Stomach (tissue), 9 donors: ENCODE results near the gene FAM163B. TPM values are rescaled to one million over a fixed set of nuclear protein-coding genes. Genes with fewer than 3 reads are reported as not detected.

Experiments used
- DNase-seq, 2 donors: peaks; one replicate each; pipeline versions ENCODE4 v3.0.0 to v3.0.0-alpha.2; 2013 to 2019
- H3K27ac ChIP-seq, 5 donors: fragments of 200-600 bp in 4 of 5; sonication (generic) in 4 of 5; one replicate each; pipeline ENCODE4 v1.5.1; 2013 to 2019; ENCODE audit warnings: mild to moderate bottlenecking in 1 of 5, moderate library complexity in 1 of 5
- H3K27me3 ChIP-seq, 3 donors: fragments of 200-600 bp; sonication (generic); one replicate each; pipeline ENCODE4 v1.5.1; 2017 to 2019; ENCODE audit warnings: mixed run types in 1 of 3
- H3K36me3 ChIP-seq, 4 donors: fragments of 200-600 bp; sonication (generic); 1 replicate in 3 of 4; 2 replicates in 1 of 4; pipeline ENCODE4 v1.5.1; 2016 to 2019
- H3K4me1 ChIP-seq, 4 donors: fragments of 200-600 bp; sonication (generic); one replicate each; pipeline ENCODE4 v1.5.1; 2016 to 2019
- H3K4me3 ChIP-seq, 4 donors: fragments of 200-600 bp; sonication (generic) in 3 of 4; one replicate each; pipeline ENCODE4 v1.5.1; 2016 to 2019; ENCODE audit warnings: mild to moderate bottlenecking in 1 of 4
- H3K9me3 ChIP-seq, 4 donors: fragments of 200-600 bp; sonication (generic); one replicate each; pipeline ENCODE4 v1.5.1; 2016 to 2019
- EP300 ChIP-seq: sonication (generic); formaldehyde crosslinking; IDR thresholded peaks from one replicate; pipeline ENCODE4 v1.6.1; 2017; ENCODE audit warnings: antibody characterized with exemption
- POLR2A ChIP-seq, 4 donors: fragments of 450-650 bp; IDR thresholded peaks; one replicate each; pipeline ENCODE4 v1.6.1; 2016; ENCODE audit warnings: antibody characterized with exemption in 4 of 4, control low read depth in 2 of 4, mild to moderate bottlenecking in 1 of 4, moderate library complexity in 1 of 4
- POLR2AphosphoS5 ChIP-seq, 3 donors: sonication (generic); formaldehyde crosslinking; IDR thresholded peaks; one replicate each; pipeline ENCODE4 v1.6.1; 2016; ENCODE audit warnings: antibody characterized with exemption in 3 of 3
- WGBS, 5 donors: extraction: QIAGEN DNeasy Blood & Tissue Kit in 3 of 5; methylation state at CpG; one replicate each; pipeline versions ENCODE4 v1.1.5 to v1.1.7; 2013 to 2018; 5-methylcytosine and 5-hydroxymethylcytosine counted together
- intact Hi-C: fragments of 100-400 bp; cut with DNase I; formaldehyde crosslinking; loops from one replicate; pipeline ENCODE4 v1.15.1; 2023; ENCODE audit warnings: low total_unique reads
- polyA plus RNA-seq, 3 donors: library from polyadenylated mRNA; stranded (reverse); fragments of 200-250 nt; gene quantifications; one replicate each; pipeline ENCODE4 v1.2.3, GENCODE V29; 2013
- total RNA-seq, 5 donors: library from RNA; depleted of rRNA; stranded (reverse); fragments of >200 nt; gene quantifications; one replicate each; pipeline versions ENCODE4 v1.1.0 to v1.2.3, GENCODE V29; 2014 to 2016
- TF ChIP-seq, protein P1 (sequence below), 7 experiments: fragments of 450-650 bp in 4 of 7; fragments of 200-600 bp in 3 of 7; sonication (generic) in 3 of 7; IDR thresholded peaks; one replicate each; pipeline ENCODE4 v1.5.1; 2016 to 2019; ENCODE audit warnings: antibody characterized with exemption in 7 of 7, control low read depth in 2 of 7, mild to moderate bottlenecking in 1 of 7
- donor health status: healthy with polysubstance abuse.
- donor health status: Bipolar disorder and iron deficiency.
- donor health status: healthy.

Gene FAM163B
- total and polyA plus RNA-seq, 8 donors, result not detected

DNA sequence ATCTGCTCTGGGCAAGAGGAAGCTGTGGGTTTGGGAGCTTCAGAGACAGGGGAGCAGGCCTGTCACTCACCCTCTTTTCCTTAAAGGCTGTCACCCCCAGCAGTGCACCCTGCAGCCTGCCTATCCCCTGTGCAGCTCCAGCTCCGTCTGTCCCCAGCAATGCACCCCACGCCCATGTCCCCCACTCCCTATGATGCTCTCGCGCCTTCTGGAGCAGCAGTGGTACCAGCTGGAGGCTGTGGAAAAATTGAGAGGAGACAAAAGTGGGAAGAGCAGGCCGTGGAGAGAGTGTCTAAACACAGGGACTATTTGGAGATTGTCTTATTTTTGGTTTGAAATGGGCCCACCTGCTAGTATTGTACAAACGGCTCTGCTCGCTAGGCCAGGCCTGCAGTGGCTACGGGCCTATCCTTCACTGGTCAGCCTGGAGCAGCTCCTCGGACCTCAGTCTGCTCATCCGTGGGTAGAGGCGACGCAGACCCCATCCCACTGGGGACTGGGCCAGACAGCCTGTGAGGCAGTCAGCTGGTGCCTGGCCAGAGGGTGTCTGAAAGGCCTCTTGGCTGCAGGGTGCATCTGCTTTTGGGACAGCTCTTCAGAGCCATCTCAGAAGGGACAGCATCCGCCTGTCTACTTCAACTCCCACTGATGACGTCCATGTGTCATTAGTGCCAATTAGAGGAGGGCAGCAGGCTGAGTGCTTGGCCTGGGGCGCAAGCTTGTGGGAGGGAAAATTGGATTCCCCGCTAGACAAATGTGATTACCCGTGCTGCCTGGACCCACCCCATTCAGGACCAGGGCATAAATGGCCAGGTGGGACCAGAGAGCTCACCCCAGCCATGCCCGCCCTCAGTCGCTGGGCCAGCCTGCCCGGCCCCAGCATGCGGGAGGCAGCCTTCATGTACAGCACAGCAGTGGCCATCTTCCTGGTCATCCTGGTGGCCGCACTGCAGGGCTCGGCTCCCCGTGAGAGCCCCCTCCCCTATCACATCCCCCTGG lies 26.6 kb upstream of the FAM163B start, which contains the start of gene DBH:
TSS of gene DBH (plus strand) at position 831 of the 999 bp plus-strand sequence. CDS start at position 840, 9 bp downstream.
- Histone ChIP-seq H3K4me3 (no peak within 1 kb of the TSS), H3K27me3 (peaks cover 0 to 56% (median 10%) of the 10 kb centered on the region in 3 donors), H3K9me3 (no peaks in the 10 kb centered on the region), H3K4me1 (peaks cover 0 to 7% (median 0%) of the 10 kb centered on the region in 4 donors), H3K27ac (no peak within 1 kb of the TSS), H3K36me3 (no peaks in the 10 kb centered on the region)
- no peak for DNase-seq
- intact Hi-C loops, result no loop called here
- WGBS, 5 donors, result 82 to 88% (median 83%) methylated on average over 21 to 24 of the region's 24 CpGs
- TF ChIP-seq, protein P1, sequence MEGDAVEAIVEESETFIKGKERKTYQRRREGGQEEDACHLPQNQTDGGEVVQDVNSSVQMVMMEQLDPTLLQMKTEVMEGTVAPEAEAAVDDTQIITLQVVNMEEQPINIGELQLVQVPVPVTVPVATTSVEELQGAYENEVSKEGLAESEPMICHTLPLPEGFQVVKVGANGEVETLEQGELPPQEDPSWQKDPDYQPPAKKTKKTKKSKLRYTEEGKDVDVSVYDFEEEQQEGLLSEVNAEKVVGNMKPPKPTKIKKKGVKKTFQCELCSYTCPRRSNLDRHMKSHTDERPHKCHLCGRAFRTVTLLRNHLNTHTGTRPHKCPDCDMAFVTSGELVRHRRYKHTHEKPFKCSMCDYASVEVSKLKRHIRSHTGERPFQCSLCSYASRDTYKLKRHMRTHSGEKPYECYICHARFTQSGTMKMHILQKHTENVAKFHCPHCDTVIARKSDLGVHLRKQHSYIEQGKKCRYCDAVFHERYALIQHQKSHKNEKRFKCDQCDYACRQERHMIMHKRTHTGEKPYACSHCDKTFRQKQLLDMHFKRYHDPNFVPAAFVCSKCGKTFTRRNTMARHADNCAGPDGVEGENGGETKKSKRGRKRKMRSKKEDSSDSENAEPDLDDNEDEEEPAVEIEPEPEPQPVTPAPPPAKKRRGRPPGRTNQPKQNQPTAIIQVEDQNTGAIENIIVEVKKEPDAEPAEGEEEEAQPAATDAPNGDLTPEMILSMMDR (IDR thresholded peaks at IDR 0.05), result no peak
- no peak for TF ChIP-seq POLR2A (IDR thresholded peaks at IDR 0.05)
- no peak for TF ChIP-seq EP300
- no peak for TF ChIP-seq POLR2AphosphoS5 (IDR thresholded peaks at IDR 0.05)

DNA sequence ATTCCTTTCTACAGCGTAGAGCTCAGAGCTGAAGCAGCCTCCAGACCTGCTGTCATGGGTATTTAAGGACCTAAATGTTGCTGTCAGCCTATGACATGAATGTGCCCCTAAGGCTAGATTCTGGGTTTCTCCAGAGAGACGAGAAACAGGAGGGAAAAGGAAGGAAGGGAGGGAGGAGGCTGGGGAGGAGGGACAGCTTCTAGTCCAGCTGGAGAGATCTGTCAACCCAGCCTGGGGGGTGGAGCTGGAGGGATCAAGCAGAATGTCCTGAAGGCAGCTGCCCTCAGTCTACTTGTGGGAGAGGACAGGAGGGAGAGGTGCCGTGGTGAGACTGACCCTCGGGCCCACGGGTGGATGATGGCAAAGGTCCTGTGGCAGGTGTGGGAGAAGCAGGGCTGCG lies 25.9 kb upstream of the FAM163B start:
- intact Hi-C loops, result no loop called here
- no peak for DNase-seq
- peaks cover 0 to 58% (median 10%) of the 10 kb centered on the region in 3 donors for H3K27me3 ChIP-seq
- H3K36me3 ChIP-seq, result no peaks in the 10 kb centered on the region
- peaks cover 0 to 7% (median 0%) of the 10 kb centered on the region in 4 donors for H3K4me1 ChIP-seq
- no peaks in the 10 kb centered on the region for H3K9me3 ChIP-seq
- TF ChIP-seq POLR2AphosphoS5 (IDR thresholded peaks at IDR 0.05) (no peak), EP300 (no peak)
- WGBS, 5 donors, result 38 to 65% (median 59%) methylated on average over 6 of the region's 6 CpGs
- no peak overlapping the region for H3K4me3 ChIP-seq
- no peak overlapping the region for H3K27ac ChIP-seq

DNA sequence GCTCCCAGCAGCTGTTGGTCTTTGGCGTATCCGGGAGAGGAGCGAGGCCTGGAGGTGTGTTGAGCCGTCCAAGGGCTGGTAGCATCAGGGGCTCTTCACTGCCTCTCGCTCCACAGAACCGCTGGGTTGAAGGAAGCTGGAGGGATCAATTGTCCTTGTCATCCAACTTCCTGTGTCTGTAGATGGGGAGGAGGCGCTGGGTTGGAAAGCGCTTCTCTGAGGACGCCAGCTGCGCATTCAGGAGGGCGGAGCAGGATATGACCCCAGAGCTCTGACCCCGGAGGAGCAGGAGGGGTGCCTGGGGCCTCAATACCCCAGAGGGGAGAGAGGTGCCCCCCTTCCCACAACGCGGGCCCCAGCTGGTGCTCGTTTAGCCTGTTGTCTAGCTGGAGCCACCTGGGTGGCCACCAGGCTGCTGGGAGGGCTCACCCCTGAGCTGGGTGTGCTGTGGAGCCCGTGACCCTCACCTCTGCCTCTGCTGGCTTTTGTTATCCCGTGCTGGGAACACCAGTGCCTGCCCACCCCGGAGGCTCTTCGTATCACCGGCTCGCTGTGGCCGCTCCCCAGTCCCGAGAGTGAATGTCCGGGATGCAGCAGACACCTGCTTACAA lies 25.0 kb upstream of the FAM163B start:
- no peak overlapping the region for H3K27ac ChIP-seq
- WGBS, 5 donors, result 39 to 47% (median 41%) methylated on average over 20 to 24 of the region's 24 CpGs
- H3K27me3 ChIP-seq, result peaks cover 0 to 67% (median 10%) of the 10 kb centered on the region in 3 donors
- DNase-seq, result peak in 1 of 2 donors; percentile 41
- TF ChIP-seq POLR2AphosphoS5 (IDR thresholded peaks at IDR 0.05), result no peak
- TF ChIP-seq, protein P1 (IDR thresholded peaks at IDR 0.05), result no peak
- TF ChIP-seq POLR2A (IDR thresholded peaks at IDR 0.05), result no peak
- no peak for TF ChIP-seq EP300
- no peaks in the 10 kb centered on the region for H3K36me3 ChIP-seq
- no peaks in the 10 kb centered on the region for H3K9me3 ChIP-seq
- H3K4me3 ChIP-seq, result no peak overlapping the region
- intact Hi-C loops, result no loop called here
- H3K4me1 ChIP-seq, result peaks cover 0 to 7% (median 0%) of the 10 kb centered on the region in 4 donors

DNA sequence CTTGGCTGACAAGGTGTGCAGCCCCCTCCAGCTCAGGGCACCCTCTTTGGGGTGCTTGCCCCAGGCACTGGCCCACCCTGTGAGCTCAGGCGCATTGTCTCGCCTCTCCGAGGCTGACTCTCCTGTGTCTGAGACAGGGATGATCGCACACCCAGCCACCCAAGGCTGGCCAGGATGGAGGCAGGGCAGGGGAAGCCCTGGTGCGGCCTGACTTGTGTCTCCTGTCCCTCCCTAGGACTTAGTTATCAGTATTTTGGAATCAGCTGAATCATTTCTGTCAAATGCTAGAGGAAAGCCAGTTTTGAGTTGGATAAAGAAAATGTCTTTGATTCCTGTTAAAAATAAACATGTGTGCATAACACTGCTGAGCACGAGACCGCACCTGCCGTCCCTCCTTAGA lies 24.5 kb upstream of the FAM163B start:
- no peaks in the 10 kb centered on the region for H3K9me3 ChIP-seq
- intact Hi-C loops, result no loop called here
- no peak overlapping the region for H3K4me3 ChIP-seq
- WGBS, 5 donors, result 41 to 56% (median 47%) methylated on average over 8 of the region's 8 CpGs
- H3K27ac ChIP-seq, result no peak overlapping the region
- DNase-seq, result no peak
- TF ChIP-seq EP300 (no peak), POLR2A (IDR thresholded peaks at IDR 0.05) (no peak), POLR2AphosphoS5 (IDR thresholded peaks at IDR 0.05) (no peak)
- TF ChIP-seq, protein P1 (IDR thresholded peaks at IDR 0.05), result no peak
- no peaks in the 10 kb centered on the region for H3K36me3 ChIP-seq
- peaks cover 0 to 7% (median 0%) of the 10 kb centered on the region in 4 donors for H3K4me1 ChIP-seq
- H3K27me3 ChIP-seq, result peaks cover 0 to 71% (median 10%) of the 10 kb centered on the region in 3 donors
